ENCODE results near the gene DPF1. TPM values are rescaled to one million over a fixed set of nuclear protein-coding genes. Genes with fewer than 3 reads are reported as not detected.

DPF1 gene
- total RNA-seq, 4 donors from 2014 or later, result 0.85 to 4.2 TPM; not detected in 2

DNA sequence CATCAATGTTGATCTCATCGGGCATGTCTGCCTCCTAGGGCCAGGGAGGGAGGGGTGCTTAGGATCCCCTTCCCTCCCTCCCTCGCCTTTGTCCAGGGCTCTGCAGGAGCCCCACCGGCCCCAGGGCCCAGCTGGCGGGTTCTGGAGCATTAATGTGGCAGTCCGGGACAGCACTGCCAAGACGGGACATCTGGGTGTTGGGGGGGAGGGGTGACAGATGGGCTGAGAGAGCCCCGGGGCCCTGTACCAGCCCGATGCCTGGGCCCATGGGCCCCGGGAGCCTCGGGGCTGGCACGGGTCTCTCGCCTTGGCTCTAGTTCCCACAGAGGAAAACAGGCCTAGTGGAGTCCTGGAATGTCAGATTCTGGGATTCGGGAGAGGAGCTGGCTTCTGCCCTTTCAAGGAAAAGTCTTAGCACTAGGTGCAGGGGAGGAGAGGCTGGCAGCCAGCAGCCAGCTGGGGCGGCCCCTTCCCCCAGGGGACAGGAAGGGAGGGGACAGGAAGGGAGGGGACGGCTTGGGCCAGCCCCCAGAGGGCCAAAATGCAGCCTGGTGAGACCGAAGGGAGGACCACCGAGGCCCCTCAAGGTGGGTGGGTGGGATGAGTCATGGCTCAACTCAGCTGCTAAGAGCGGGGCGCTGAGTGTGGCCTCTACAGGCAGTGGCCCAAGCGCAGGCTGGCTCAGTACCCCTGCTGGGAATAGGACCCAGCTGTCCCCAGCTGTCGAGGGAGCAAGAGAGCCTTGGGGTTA, 29.1 kb upstream of the DPF1 start:
- no peaks in the 10 kb centered on the region for H3K9me3 ChIP-seq
- intact Hi-C loops (cut with DNase I; ENCODE audit: low total_unique reads), result loop anchor here (2.0 kb wide), 1 partner anchor 68 kb away; no protein-coding TSS in a partner anchor
- peak overlapping the region; percentile 92 for H3K27ac ChIP-seq
- H3K4me1 ChIP-seq, result peaks cover 0 to 9% of the 10 kb centered on the region in 2 donors
- TF ChIP-seq, protein P1, sequence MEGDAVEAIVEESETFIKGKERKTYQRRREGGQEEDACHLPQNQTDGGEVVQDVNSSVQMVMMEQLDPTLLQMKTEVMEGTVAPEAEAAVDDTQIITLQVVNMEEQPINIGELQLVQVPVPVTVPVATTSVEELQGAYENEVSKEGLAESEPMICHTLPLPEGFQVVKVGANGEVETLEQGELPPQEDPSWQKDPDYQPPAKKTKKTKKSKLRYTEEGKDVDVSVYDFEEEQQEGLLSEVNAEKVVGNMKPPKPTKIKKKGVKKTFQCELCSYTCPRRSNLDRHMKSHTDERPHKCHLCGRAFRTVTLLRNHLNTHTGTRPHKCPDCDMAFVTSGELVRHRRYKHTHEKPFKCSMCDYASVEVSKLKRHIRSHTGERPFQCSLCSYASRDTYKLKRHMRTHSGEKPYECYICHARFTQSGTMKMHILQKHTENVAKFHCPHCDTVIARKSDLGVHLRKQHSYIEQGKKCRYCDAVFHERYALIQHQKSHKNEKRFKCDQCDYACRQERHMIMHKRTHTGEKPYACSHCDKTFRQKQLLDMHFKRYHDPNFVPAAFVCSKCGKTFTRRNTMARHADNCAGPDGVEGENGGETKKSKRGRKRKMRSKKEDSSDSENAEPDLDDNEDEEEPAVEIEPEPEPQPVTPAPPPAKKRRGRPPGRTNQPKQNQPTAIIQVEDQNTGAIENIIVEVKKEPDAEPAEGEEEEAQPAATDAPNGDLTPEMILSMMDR (IDR thresholded peaks at IDR 0.05), result no peak
- TF ChIP-seq POLR2A (IDR thresholded peaks at IDR 0.05), result peak in 1 of 2 donors; percentile 16
- no peaks in the 10 kb centered on the region for H3K27me3 ChIP-seq
- peak overlapping the region; percentile 23 to 35 for H3K4me3 ChIP-seq
- DNase-seq, result peak; percentile 52 to 61
- no peaks in the 10 kb centered on the region for H3K36me3 ChIP-seq

DNA sequence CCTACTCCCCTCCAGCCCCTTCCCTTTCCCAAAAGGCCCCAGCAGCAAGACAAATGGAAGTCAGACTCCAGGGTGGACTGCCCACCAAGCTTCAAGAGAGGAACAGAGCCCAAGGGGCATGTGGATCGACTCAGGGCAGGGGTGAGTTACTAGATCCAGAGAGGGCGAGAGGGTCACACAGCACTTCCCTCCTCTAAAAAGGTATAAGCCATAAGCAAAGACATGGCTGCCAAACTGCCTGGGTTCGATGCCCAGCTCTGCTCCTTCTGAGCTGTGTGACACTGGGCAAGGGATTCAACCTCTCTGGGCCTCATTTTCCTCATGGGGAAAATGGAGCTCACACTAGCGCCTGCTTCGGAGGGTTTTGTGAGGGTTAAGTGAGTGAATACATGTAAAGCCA, 28.4 kb upstream of the DPF1 start:
- Histone ChIP-seq H3K27me3 (no peaks in the 10 kb centered on the region), H3K4me1 (peaks cover 0 to 9% of the 10 kb centered on the region in 2 donors), H3K4me3 (peak overlapping the region; percentile 23 to 35), H3K9me3 (no peaks in the 10 kb centered on the region), H3K27ac (peak overlapping the region; percentile 92), H3K36me3 (no peaks in the 10 kb centered on the region)
- no peak for TF ChIP-seq POLR2A (IDR thresholded peaks at IDR 0.05)
- TF ChIP-seq, protein P1 (IDR thresholded peaks at IDR 0.05), result no peak
- DNase-seq, result no peak
- intact Hi-C loops (cut with DNase I; ENCODE audit: low total_unique reads), result loop anchor here (2.0 kb wide), 1 partner anchor 68 kb away; no protein-coding TSS in a partner anchor

DNA sequence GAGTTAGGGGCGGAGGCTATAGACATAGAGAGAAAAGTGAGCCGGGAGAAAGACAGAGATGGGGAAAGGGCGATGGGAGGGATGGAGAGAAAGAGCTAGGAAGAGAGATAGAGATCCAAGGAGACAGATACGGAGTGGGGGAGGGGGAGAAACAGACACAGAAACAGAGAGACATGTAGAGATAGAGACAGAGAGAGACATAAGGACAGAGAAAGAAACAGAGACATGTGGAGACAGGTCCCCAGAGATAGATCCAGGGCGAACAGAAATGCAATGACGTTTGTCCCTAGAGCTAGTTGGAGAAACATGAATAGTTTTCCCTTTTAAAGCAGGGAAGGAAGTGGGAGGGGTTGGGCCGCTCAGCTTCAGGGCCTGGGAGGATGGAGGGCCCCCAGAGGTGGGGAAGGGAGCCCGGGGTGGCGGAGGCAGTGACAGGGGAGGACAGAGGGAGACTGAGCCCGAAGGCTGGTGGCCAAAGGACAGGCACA, 27.6 kb upstream of the DPF1 start:
- peak overlapping the region; percentile 92 for H3K27ac ChIP-seq
- TF ChIP-seq, protein P1 (IDR thresholded peaks at IDR 0.05), result no peak
- peak in 1 of 2 donors; percentile 56 for TF ChIP-seq POLR2A (IDR thresholded peaks at IDR 0.05)
- peak; percentile 55 to 57 for DNase-seq
- intact Hi-C loops (cut with DNase I; ENCODE audit: low total_unique reads), result loop anchor here (2.0 kb wide), 1 partner anchor 69 kb away; no protein-coding TSS in a partner anchor
- no peaks in the 10 kb centered on the region for H3K9me3 ChIP-seq
- peak overlapping the region; percentile 16 to 23 for H3K4me3 ChIP-seq
- H3K36me3 ChIP-seq, result no peaks in the 10 kb centered on the region
- no peaks in the 10 kb centered on the region for H3K27me3 ChIP-seq
- peaks cover 0 to 9% of the 10 kb centered on the region in 2 donors for H3K4me1 ChIP-seq

DNA sequence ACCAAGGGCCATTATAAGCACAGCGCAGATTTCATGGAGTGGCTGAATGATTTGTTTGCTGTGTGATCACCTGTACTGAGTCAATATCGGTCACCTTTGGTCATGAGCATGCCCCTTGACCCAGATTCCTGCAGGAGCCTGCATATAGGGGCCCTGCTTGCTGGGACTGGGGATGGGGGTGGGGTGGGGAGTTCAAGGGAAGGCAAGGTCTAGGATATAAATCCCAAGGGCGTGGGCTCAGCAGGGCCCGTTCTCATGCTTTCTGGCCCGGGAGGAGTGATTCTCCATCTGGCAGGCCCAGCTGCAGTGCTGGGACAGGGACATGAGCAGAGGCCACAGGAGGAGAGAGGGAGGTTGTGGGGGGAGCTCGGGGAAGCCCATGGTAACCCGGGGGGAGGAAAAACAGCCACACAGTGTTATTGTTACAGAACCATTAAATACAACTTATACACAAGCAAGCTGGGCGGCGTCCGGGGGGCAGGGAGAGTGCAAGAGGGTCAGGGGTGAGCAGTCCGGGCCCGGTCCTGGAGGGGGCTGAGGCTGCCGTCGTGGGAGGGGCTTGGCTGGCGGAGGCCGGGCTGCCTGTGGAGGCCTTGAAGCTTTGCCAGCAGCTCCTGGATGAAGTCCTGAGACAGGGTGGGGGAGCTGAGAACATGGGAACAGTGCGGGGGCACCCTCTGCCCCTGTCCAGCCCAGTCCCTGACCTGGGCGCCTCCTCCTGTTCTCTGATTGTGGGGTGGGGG, 27.0 kb upstream of the DPF1 start:
- H3K4me3 ChIP-seq, result peak overlapping the region in 1 of 2 donors; percentile 23
- TF ChIP-seq POLR2A (IDR thresholded peaks at IDR 0.05), result no peak
- TF ChIP-seq, protein P1 (IDR thresholded peaks at IDR 0.05), result no peak
- intact Hi-C loops (cut with DNase I; ENCODE audit: low total_unique reads), result no loop called here
- H3K36me3 ChIP-seq, result no peaks in the 10 kb centered on the region
- H3K4me1 ChIP-seq, result peaks cover 0 to 9% of the 10 kb centered on the region in 2 donors
- H3K27me3 ChIP-seq, result no peaks in the 10 kb centered on the region
- DNase-seq, result peak; percentile 83 to 87
- no peaks in the 10 kb centered on the region for H3K9me3 ChIP-seq
- H3K27ac ChIP-seq, result peak overlapping the region; percentile 92

All from uterus (tissue), 4 donors.